IMR-90 (cell line): ENCODE data around the gene A4GALT. TPM values are rescaled to one million over a fixed set of nuclear protein-coding genes. Genes with fewer than 3 reads are reported as not detected.
A peak's percentile ranks its signal among the peaks of the same experiment; 100 is the strongest.

Source experiments
- ATAC-seq: fragments of 200-7000 bp; cut with Tn5 transposase; 2 replicates; pipeline ENCODE4 v1.9.1; 2020; ENCODE audit warnings: low read depth, mild to moderate bottlenecking, moderate library complexity
- BruUV-seq: library from RNA; stranded (reverse); fragments of 400-500 nt; replicated peaks from 2 replicates; lab custom pipeline; 2021; lab: Mats Ljungman, UMichigan
- CTCF ChIA-PET: fragments of 300-600 bp; formaldehyde crosslinking; extraction: SDS; loops from one replicate; lab custom pipeline; 2021; ENCODE audit warnings: antibody characterized with exemption; lab: Yijun Ruan, JAX
- POLR2A ChIA-PET: fragments of 300-600 bp; sonication (Branson Sonifier 250); formaldehyde crosslinking; loops from one replicate; lab custom pipeline; 2022; ENCODE audit warnings: antibody characterized with exemption; ENCODE audit not compliant: unreplicated experiment; lab: Charles Lee
- DNase-seq: peaks from one replicate; pipeline ENCODE4 v3.0.0; 2013
- H2AFZ ChIP-seq: replicated peaks from 2 replicates; pipeline ENCODE3; 2013; ENCODE audit warnings: low read length, mild to moderate bottlenecking; ENCODE audit not compliant: poor library complexity
- H2AK5ac ChIP-seq: 2 replicates; pipeline ENCODE4 v1.6.1; 2013; ENCODE audit warnings: low read depth, low read length, inconsistent platforms
- H2AK9ac ChIP-seq: replicated peaks from 2 replicates; pipeline ENCODE3; 2013; ENCODE audit warnings: mild to moderate bottlenecking, low read depth, low read length, moderate library complexity; ENCODE audit not compliant: poor library complexity
- H2BK120ac ChIP-seq: 2 replicates; pipeline ENCODE4 v1.6.1; 2013; ENCODE audit warnings: low read depth, low read length, inconsistent platforms
- H2BK15ac ChIP-seq: 3 replicates; pipeline ENCODE4 v1.6.1; 2013; ENCODE audit warnings: low read depth, low read length, inconsistent platforms
- H2BK20ac ChIP-seq: 2 replicates; pipeline ENCODE4 v1.6.1; 2013; ENCODE audit warnings: low read depth, mild to moderate bottlenecking, inconsistent platforms, low read length, moderate library complexity
- H2BK5ac ChIP-seq: 2 replicates; pipeline ENCODE4 v1.6.1; 2013; ENCODE audit warnings: mild to moderate bottlenecking, low read depth, low read length, inconsistent platforms; ENCODE audit not compliant: poor library complexity, severe bottlenecking
- H3K14ac ChIP-seq: replicated peaks from 2 replicates; pipeline ENCODE4 v1.6.1; 2013; ENCODE audit warnings: low read depth, low read length, inconsistent platforms
- H3K18ac ChIP-seq: 2 replicates; pipeline ENCODE4 v1.6.1; 2013; ENCODE audit warnings: low read depth, low read length, control low read depth
- H3K23ac ChIP-seq: 2 replicates; pipeline ENCODE4 v1.6.1; 2013; ENCODE audit warnings: low read depth, low read length, inconsistent platforms
- H3K27ac ChIP-seq: 2 replicates; pipeline ENCODE4 v1.5.1; 2013; ENCODE audit warnings: mild to moderate bottlenecking, control low read depth, low read length; ENCODE audit not compliant: insufficient read depth
- H3K27me3 ChIP-seq: 2 replicates; pipeline ENCODE4 v1.6.1; 2013; ENCODE audit warnings: low read length; ENCODE audit not compliant: control insufficient read depth, insufficient read depth
- H3K36me3 ChIP-seq: 2 replicates; pipeline ENCODE4 v1.6.1; 2013; ENCODE audit warnings: low read length, mixed read lengths; ENCODE audit not compliant: control insufficient read depth, insufficient read depth
- H3K4ac ChIP-seq: 2 replicates; pipeline ENCODE4 v1.6.1; 2013; ENCODE audit warnings: low read depth, low read length, inconsistent platforms
- H3K4me1 ChIP-seq: 2 replicates; pipeline ENCODE4 v1.6.1; 2013; ENCODE audit warnings: low read length, mixed read lengths; ENCODE audit not compliant: control insufficient read depth, insufficient read depth
- H3K4me2 ChIP-seq: 2 replicates; pipeline ENCODE4 v1.6.1; 2013; ENCODE audit warnings: low read depth, mild to moderate bottlenecking, control low read depth, low read length, moderate library complexity
- H3K4me3 ChIP-seq: 2 replicates; pipeline ENCODE4 v1.5.1; 2013; ENCODE audit warnings: low read depth, mild to moderate bottlenecking, control low read depth, low read length, moderate library complexity; ENCODE audit not compliant: insufficient read depth
- H3K56ac ChIP-seq: 2 replicates; pipeline ENCODE4 v1.6.1; 2013; ENCODE audit warnings: low read length, inconsistent platforms; ENCODE audit not compliant: insufficient read depth; ENCODE audit errors: extremely low read depth
- H3K79me1 ChIP-seq, 2 experiments: 2 replicates each; pipeline ENCODE4 v1.6.1; 2013; ENCODE audit warnings: low read length in 2 of 2, inconsistent platforms in 1 of 2, low read depth in 1 of 2
- H3K9ac ChIP-seq: 2 replicates; pipeline ENCODE4 v1.6.1; 2013; ENCODE audit warnings: low read depth, low read length, control low read depth
- H3K9me1 ChIP-seq: 2 replicates; pipeline ENCODE4 v1.6.1; 2013; ENCODE audit warnings: low read length, inconsistent platforms; ENCODE audit not compliant: insufficient read depth
- H3K9me3 ChIP-seq: 2 replicates; pipeline ENCODE4 v1.6.1; 2013; ENCODE audit warnings: low read length; ENCODE audit not compliant: control insufficient read depth, insufficient read depth
- H4K20me1 ChIP-seq: 2 replicates; pipeline ENCODE4 v1.6.1; 2013; ENCODE audit warnings: low read length, inconsistent platforms; ENCODE audit not compliant: insufficient read depth
- H4K5ac ChIP-seq: 2 replicates; pipeline ENCODE4 v1.6.1; 2013; ENCODE audit warnings: mild to moderate bottlenecking, low read depth, low read length, control low read depth
- H4K8ac ChIP-seq, 2 experiments: 2 replicates each; pipeline ENCODE4 v1.6.1; 2013; ENCODE audit warnings: low read depth in 2 of 2, low read length in 2 of 2, control low read depth in 1 of 2, inconsistent platforms in 1 of 2
- H4K91ac ChIP-seq: 2 replicates; pipeline ENCODE4 v1.6.1; 2013; ENCODE audit warnings: low read depth, low read length, inconsistent platforms; ENCODE audit not compliant: insufficient read depth
- CEBPB ChIP-seq: IDR thresholded peaks from 2 replicates; pipeline ENCODE4 v1.6.1; 2012; ENCODE audit warnings: low read depth, low read length, improper control_type of control experiment
- FOS ChIP-seq: fragments of 150-350 bp; IDR thresholded peaks from 2 replicates; pipeline ENCODE4 v1.6.1; 2016; ENCODE audit warnings: low read depth, low read length
- MAZ ChIP-seq: IDR thresholded peaks from 2 replicates; pipeline ENCODE4 v1.6.1; 2012; ENCODE audit warnings: low read depth, mild to moderate bottlenecking, low read length, improper control_type of control experiment, moderate library complexity, borderline replicate concordance
- MXI1 ChIP-seq: IDR thresholded peaks from 2 replicates; pipeline ENCODE4 v1.6.1; 2012; ENCODE audit warnings: low read depth, mild to moderate bottlenecking, low read length, moderate library complexity, borderline replicate concordance
- POLR2A ChIP-seq: IDR thresholded peaks from 2 replicates; pipeline ENCODE4 v1.6.1; 2012; ENCODE audit warnings: mild to moderate bottlenecking, low read depth, low read length
- RAD21 ChIP-seq: IDR thresholded peaks from 2 replicates; pipeline ENCODE4 v1.6.1; 2012; ENCODE audit warnings: low read length, improper control_type of control experiment
- RCOR1 ChIP-seq: IDR thresholded peaks from 2 replicates; pipeline ENCODE4 v1.6.1; 2012; ENCODE audit warnings: mild to moderate bottlenecking, low read length, improper control_type of control experiment; ENCODE audit not compliant: insufficient replicate concordance
- SMC3 ChIP-seq: fragments of 150-350 bp; IDR thresholded peaks from 2 replicates; pipeline ENCODE4 v1.6.1; 2016; ENCODE audit warnings: low read depth, mild to moderate bottlenecking, antibody characterized with exemption, low read length, moderate library complexity
- WGBS, 2 experiments: methylation state at CpG; one replicate each; pipeline versions ENCODE4 v1.1.5 to v1.1.7; 2013; ENCODE audit warnings: missing lambda C conversion rate in 2 of 2; ENCODE audit not compliant: insufficient read length in 1 of 2; ENCODE audit errors: extremely low coverage in 2 of 2; 5-methylcytosine and 5-hydroxymethylcytosine counted together
- dilution Hi-C: fragments of 300-500 bp; cut with HindIII; formaldehyde crosslinking; loops from one replicate; pipeline ENCODE4 v1.14.3; 2018; ENCODE audit warnings: low sequenced_read_pairs; ENCODE audit not compliant: unreplicated experiment
- in situ Hi-C: fragments of 300-500 bp; cut with MboI; formaldehyde crosslinking; loops from 3 replicates; pipeline ENCODE4 v1.14.3; 2019; ENCODE audit warnings: low sequenced_read_pairs, inconsistent platforms, mixed read lengths
- intact Hi-C: fragments of 100-400 bp; cut with micrococcal nuclease; formaldehyde crosslinking; loops from 2 replicates; pipeline ENCODE4 v1.10.0; 2022
- polyA plus RNA-seq, 3 experiments: library from polyadenylated mRNA; depleted of rRNA; stranded (reverse); fragments of >200 nt; gene quantifications; 2 replicates each; pipeline ENCODE4 v1.2.3, GENCODE V29; 2012; ENCODE audit warnings: low replicate concordance in 1 of 3
- total RNA-seq: library from RNA; depleted of rRNA; stranded (reverse); fragments of >200 nt; gene quantifications from 2 replicates; pipeline ENCODE4 v1.2.3, GENCODE V29; 2012
- TF ChIP-seq, protein P1 (sequence below): fragments of 150-350 bp; IDR thresholded peaks from 2 replicates; pipeline ENCODE4 v1.6.1; 2016; ENCODE audit warnings: low read depth, mild to moderate bottlenecking, low read length, moderate library complexity, borderline replicate concordance

The A4GALT gene
- total and polyA plus RNA-seq, 2 of the 4 experiments (the other 2 are of a cell fraction) = 1.6 to 6.1 TPM

DNA sequence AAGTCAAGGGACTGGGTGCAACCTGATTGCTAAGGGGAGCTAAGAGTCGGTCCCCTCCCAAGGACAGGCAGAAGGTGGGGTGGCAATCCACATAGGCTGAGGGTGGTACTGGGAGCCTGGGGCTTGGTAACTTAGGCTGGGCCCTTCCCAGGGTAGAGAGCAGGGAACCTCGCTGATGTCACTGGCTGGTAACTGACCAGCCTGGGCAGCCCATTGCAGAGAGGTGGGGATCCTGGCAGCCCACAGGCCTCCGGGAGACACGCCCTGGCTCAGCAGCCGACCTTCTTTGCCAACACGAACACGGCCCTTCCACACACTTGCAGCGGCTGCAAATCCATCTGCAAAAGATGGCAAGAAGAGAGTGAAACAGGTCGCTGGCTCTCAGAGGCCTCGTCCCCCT is 25.4 kb downstream of the A4GALT start:
- H3K4me2 ChIP-seq = no peak overlapping the region
- H2AFZ ChIP-seq = no peak overlapping the region
- H2BK120ac ChIP-seq = no peak overlapping the region
- H3K4me3 ChIP-seq = no peak overlapping the region
- H3K9me1 ChIP-seq = peaks cover 7% of the 10 kb centered on the region
- TF ChIP-seq, protein P1, sequence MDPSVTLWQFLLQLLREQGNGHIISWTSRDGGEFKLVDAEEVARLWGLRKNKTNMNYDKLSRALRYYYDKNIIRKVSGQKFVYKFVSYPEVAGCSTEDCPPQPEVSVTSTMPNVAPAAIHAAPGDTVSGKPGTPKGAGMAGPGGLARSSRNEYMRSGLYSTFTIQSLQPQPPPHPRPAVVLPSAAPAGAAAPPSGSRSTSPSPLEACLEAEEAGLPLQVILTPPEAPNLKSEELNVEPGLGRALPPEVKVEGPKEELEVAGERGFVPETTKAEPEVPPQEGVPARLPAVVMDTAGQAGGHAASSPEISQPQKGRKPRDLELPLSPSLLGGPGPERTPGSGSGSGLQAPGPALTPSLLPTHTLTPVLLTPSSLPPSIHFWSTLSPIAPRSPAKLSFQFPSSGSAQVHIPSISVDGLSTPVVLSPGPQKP = no peak
- TF ChIP-seq RAD21 (no peak), RCOR1 (no peak), CEBPB (no peak), MXI1 (no peak), SMC3 (no peak), POLR2A (no peak), FOS (no peak), MAZ (no peak)
- H3K79me1 ChIP-seq = peaks cover 16 to 42% of the 10 kb centered on the region in 2 experiments
- 89% methylated on average over 7 of the region's 10 CpGs; no CpG with 5 or more reads in 1 of the 2 experiments for WGBS, 2 experiments
- no peak overlapping the region for H2AK5ac ChIP-seq
- H3K4me1 ChIP-seq = peaks cover 12% of the 10 kb centered on the region
- in situ Hi-C loops (no loop called here), intact Hi-C loops (no loop called here), dilution Hi-C loops (no loop called here)
- H3K23ac ChIP-seq = no peak overlapping the region
- H3K14ac ChIP-seq = no peak overlapping the region
- H3K9ac ChIP-seq = no peak overlapping the region
- H3K9me3 ChIP-seq = no peaks in the 10 kb centered on the region
- H4K91ac ChIP-seq = no peak overlapping the region
- H2AK9ac ChIP-seq = no peak overlapping the region
- no peaks in the 10 kb centered on the region for H3K27me3 ChIP-seq
- BruUV-seq = no TSS peak
- no peak overlapping the region for H3K27ac ChIP-seq
- ChIA-PET POLR2A (no interaction called here), CTCF (no interaction called here)
- no peak overlapping the region for H2BK20ac ChIP-seq
- 0 out of 2 replicates have a peak overlapping the region, but pooled peaks have one; percentile 5 for H3K4ac ChIP-seq
- DNase-seq = no peak
- H4K20me1 ChIP-seq = peaks cover 4% of the 10 kb centered on the region; the same call in 1 of the 2 replicates
- H3K36me3 ChIP-seq = peaks cover 30% of the 10 kb centered on the region
- no peak overlapping the region for H4K5ac ChIP-seq
- no peak for ATAC-seq
- no peak overlapping the region for H3K18ac ChIP-seq
- H2BK15ac ChIP-seq = peak overlapping the region; percentile 22; the same call in 1 of the 3 replicates
- H4K8ac ChIP-seq = no peak overlapping the region
- H3K56ac ChIP-seq = no peak overlapping the region
- no peak overlapping the region for H2BK5ac ChIP-seq
